Vagina (tissue), 2 donors: ENCODE results near the gene ECHDC3.

Experiments used
- POLR2A ChIP-seq, 2 donors: fragments of 450-650 bp; IDR thresholded peaks; one replicate each; pipeline ENCODE4 v1.6.1; 2017; ENCODE audit warnings: antibody characterized with exemption in 2 of 2, mild to moderate bottlenecking in 2 of 2, moderate library complexity in 2 of 2
- POLR2AphosphoS5 ChIP-seq, 2 donors: sonication (generic); formaldehyde crosslinking; IDR thresholded peaks; one replicate each; pipeline ENCODE4 v1.9.0; 2017; ENCODE audit warnings: antibody characterized with exemption in 2 of 2, mild to moderate bottlenecking in 2 of 2, low read depth in 1 of 2; ENCODE audit not compliant: insufficient read depth in 1 of 2
- TF ChIP-seq, protein P1 (sequence below), 3 experiments: fragments of 450-650 bp in 2 of 3; fragments of 200-600 bp in 1 of 3; sonication (generic) in 1 of 3; IDR thresholded peaks; one replicate each; pipeline ENCODE4 v1.5.1; 2017 to 2019; ENCODE audit warnings: antibody characterized with exemption in 3 of 3, mild to moderate bottlenecking in 2 of 3, moderate library complexity in 2 of 3

GRCh38 chr10:11713963-11714362, 28.2 kb upstream of the ECHDC3 start:
- TF ChIP-seq, protein P1, sequence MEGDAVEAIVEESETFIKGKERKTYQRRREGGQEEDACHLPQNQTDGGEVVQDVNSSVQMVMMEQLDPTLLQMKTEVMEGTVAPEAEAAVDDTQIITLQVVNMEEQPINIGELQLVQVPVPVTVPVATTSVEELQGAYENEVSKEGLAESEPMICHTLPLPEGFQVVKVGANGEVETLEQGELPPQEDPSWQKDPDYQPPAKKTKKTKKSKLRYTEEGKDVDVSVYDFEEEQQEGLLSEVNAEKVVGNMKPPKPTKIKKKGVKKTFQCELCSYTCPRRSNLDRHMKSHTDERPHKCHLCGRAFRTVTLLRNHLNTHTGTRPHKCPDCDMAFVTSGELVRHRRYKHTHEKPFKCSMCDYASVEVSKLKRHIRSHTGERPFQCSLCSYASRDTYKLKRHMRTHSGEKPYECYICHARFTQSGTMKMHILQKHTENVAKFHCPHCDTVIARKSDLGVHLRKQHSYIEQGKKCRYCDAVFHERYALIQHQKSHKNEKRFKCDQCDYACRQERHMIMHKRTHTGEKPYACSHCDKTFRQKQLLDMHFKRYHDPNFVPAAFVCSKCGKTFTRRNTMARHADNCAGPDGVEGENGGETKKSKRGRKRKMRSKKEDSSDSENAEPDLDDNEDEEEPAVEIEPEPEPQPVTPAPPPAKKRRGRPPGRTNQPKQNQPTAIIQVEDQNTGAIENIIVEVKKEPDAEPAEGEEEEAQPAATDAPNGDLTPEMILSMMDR (IDR thresholded peaks at IDR 0.05), result no peak
- TF ChIP-seq POLR2A (IDR thresholded peaks at IDR 0.05), result no peak
- TF ChIP-seq POLR2AphosphoS5 (IDR thresholded peaks at IDR 0.05; ENCODE audit: insufficient read depth in 1 of 2, low read depth in 1 of 2), result no peak
